ENCODE data around the gene REV3L.

DNA sequence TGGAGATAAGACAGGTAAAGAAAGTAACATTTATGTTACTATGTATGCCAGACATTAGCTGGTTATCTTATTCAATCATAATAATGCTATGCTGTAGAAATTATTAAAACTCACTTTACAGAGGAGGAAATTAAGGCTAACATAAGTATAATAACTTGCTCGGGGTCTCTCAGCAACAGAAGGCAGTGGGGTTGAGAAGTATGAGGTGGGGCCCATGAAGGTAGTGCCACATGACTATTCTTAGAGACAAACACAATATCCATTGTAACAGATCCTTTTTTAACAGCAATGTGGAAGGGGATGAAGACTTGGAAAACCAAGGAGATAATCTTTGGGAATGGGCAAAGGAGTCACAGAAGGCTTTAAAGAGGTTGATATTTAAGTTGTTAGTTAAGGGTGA, 11.5 kb downstream of the REV3L start:
- TF ChIP-seq POLR2AphosphoS5 (IDR thresholded peaks at IDR 0.05; ENCODE audit: low read depth, low read length) = no peak
- no peak for TF ChIP-seq TAF1 (IDR thresholded peaks at IDR 0.05; ENCODE audit: borderline replicate concordance, low read depth, low read length)
